ENCODE measurements around the gene ADPRM.
"Not testable (repeated sequence)": the region's sequence is repeated elsewhere in the genome, so short reads cannot be mapped to it uniquely, and the experiment has no call there.

Gene ADPRM

GRCh38 chr17:10702574-10702973, 5.2 kb downstream of the ADPRM start:
- no peak for DNase-seq

DNA sequence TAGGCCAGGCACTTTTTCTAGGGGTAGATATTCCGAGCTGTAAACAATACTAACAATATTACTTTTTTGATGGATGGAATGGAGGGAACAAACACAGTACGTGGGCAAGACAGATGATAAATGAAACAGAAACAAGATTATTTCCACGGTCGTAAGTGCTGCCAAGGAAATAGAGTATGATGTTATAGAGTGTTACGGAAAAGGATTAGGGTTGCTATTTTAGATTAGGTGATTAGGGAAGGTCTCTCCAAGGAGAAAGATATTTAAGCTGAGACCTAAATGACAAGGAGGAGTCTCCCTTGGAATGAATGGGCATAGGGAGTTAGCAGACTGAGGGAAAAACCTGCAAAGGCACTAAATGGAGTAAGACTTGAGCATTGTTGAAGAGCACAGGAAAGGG, 8.3 kb downstream of the ADPRM start:
- DNase-seq: no peak

- DNase-seq: no peak
Measured at GRCh38 chr17:10713318-10713717, 15.9 kb downstream of the ADPRM start.

- DNase-seq: no peak
Measured at GRCh38 chr17:10716218-10716617, 18.8 kb downstream of the ADPRM start.

- DNase-seq: no peak
Measured at GRCh38 chr17:10718547-10718946, 21.2 kb downstream of the ADPRM start.

GRCh38 chr17:10724546-10725195, 27.3 kb downstream of the ADPRM start:
- DNase-seq: no peak

DNA sequence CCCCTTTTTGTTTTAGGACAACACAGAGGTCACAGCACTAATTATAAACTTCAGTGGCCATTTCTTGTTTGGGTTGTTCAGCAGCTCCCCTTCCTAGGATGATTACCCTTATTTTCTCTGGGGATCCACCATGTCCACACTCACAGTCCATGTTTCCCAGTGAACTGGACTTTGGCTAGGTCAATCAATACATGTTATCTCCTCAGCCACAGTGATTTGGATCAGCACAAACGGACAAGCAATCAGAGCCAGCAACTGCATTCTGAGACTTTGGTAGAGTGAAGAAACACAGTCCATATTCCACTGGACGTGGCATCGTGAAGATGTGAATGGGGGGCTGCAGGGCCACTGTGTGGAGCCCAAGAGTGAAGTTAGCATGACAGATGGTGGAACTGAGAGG, 27.9 kb downstream of the ADPRM start:
- DNase-seq: no peak

- no peak for DNase-seq
Measured at GRCh38 chr17:10726196-10726595, 28.8 kb downstream of the ADPRM start.

- DNase-seq: peak; percentile 62
Measured at GRCh38 chr17:10727192-10727591, 29.8 kb downstream of the ADPRM start.

DNA sequence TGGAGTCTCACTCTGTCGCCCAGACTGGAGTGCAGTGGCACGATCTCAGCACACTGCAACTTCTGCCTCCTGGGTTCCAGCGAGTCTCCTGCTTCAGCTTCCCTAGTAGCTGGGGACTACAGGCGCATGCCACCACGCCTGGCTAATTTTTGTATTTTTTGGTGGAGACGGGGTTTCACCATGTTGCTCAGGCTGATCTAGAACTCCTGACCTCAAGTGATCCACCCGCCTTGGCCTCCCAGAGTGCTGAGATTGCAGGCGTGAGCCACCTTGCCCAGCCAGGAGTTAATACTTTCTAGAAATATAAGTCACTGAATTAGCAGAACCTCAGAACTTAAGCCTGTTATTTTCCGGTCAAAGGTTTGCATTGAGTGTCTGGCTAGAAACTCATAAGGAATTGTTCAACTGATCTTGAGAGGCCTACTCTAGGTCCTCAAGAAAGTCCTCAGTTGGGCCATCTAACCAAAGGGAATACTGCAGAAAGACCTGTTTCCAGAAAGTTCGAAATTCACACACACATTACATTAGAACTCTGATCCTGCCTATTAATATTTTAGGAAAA, 31.0 kb downstream of the ADPRM start:
- DNase-seq: no peak

DNA sequence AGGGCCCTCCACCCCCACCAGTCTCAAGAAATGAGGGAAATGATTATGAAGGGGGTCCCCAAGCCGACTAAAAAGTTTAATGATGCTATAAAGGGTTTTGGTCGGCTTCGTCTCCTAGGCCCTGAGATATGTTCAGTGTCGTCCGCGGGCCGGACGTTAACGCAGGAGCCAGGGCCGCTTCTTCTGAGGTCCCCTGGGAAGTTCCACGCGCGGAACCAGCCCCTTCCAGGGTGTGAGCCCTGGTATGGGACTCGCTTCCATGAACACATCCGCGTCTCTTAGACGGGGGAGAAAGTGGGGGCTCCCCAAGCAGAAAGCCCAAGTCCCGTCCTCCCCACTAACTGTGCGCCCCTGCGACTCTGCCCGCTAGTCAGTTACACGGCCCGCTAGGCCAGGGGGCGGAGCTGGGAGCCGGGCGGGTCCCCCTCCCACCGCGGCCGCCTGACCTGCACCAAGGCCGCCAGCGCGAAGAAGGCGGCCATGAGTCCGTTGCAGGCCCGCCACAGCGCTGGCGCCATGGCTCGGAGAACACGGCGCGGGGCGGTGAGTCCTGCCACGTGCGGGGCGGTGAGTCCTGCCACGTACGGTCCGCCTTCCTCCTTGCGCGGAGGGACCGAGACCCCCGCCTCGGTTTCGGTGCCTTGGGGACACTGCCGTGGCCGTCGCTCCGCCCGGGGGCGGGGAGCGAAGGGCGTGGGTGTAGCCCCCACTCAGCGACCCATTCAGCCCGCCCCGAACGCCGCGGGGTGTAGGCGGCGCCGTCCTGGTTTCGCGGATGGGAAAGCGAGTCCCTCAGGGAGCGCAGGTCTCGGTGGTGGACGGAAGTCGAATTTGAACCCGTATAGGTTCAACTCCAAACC, 32.2 kb downstream of the ADPRM start, which contains the start of gene TMEM220:
Gene TMEM220, minus strand, starts transcription at position 690 of the 860 bp plus-strand sequence. Its CDS starts 172 bp downstream, at position 518.
- peak; percentile 43 for DNase-seq

DNA sequence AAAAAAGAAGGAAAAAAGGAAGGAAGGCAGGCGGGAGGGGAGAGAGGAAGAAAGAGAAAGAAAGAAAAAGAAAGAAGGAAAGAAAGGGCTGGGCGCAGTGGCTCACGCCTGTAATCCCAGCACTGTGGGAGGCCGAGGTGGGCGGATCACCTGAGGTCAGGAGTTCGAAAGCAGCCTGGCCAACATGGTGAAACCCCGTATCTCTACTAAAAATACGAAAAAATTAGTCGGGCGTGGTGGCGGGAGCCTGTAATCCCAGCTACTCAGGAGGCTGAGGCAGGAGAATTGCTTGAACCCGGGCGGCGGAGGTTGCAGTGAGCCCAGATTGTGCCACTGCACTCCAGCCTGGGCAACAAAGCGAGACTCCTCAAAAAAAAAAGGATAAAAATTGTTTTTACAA, 32.9 kb downstream of the ADPRM start:
- DNase-seq: not testable (repeated sequence)

- DNase-seq: no peak
Measured at GRCh38 chr17:10731408-10731879, 34.0 kb downstream of the ADPRM start.

DNA sequence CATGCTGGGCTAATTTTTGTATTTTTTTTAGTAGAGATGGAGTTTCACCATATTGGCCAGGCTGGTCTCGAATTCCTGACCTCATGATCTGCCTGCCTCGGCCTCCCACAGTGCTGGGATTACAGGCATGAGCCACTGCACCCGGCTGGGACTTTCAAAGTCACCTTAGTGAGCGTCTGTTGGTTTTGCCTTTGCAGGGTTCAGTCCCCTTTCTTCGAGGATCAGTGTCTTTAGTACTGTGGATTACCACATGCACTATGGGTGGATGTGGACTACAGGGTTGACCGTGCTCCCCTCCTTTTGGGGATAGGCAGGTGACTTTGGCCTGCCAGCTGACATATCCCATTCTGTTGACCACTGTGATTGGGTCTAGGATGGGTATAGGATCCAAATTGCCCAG, 34.7 kb downstream of the ADPRM start:
- DNase-seq: not testable (repeated sequence)

DNA sequence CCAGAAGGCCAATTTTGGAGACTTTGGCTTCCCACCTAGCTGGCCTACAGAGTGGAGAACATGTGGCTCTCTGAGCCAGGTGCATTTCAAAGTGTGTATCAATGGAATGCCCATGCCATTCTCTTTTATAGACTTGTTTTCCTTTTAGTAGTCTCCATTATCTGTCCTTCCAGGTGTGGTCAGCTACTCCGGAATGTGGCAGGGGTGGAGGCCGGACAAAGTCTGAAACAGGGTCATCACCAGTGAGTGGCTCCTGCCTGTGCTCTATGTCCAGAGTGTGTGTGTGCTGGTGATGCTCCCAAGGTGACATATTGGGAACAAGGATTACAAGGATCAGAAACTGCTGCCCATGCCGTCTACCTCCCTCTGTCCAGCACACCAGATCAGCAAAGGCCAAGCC, 36.3 kb downstream of the ADPRM start:
- no peak for DNase-seq

DNA sequence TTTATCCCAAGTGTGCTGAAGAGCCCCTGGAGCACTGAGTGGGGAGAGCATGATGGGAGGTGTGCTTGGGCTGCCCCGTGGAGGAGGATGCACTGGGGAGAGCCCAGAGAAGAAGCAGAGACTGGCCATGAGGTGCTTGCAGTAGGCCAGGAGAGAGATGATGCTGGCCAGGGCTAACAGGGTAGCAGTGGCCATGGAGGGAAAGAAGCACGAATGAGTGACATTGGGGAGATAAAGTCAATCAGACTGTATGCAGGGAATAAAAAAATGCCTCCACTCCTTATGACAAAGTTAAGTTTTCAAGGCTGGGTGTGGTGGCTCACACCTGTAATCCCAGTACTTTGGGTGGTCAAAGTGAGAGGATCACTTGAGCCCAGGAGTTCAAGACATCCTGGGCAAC, 37.9 kb downstream of the ADPRM start:
- no peak for DNase-seq

- DNase-seq: no peak
Measured at GRCh38 chr17:10735821-10736220, 38.4 kb downstream of the ADPRM start.

DNA sequence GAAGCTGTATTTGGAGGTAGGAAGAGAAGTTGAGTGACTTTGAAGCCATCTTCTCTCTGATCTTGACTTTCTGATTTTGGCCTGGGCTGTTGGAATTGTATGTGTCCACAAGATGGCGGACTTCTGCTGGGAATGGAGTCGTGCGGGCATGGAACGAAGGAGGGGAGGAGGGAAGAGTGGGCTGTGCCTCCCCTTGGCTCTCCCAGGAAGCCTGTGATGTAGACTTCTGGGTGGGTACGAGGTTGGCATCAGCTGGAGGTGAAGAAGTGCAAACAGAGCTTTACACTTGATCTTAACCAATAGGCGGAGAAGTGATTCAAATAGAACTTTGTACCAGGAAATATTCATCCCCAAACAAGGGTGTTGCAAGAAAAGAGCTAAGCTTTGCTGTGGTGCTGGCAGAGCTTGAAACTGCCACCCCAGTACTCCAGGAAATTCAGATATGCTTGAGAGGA, 39.8 kb downstream of the ADPRM start:
- peak; percentile 46 for DNase-seq

GRCh38 chr17:10737736-10738135, 40.3 kb downstream of the ADPRM start:
- DNase-seq: no peak

DNA sequence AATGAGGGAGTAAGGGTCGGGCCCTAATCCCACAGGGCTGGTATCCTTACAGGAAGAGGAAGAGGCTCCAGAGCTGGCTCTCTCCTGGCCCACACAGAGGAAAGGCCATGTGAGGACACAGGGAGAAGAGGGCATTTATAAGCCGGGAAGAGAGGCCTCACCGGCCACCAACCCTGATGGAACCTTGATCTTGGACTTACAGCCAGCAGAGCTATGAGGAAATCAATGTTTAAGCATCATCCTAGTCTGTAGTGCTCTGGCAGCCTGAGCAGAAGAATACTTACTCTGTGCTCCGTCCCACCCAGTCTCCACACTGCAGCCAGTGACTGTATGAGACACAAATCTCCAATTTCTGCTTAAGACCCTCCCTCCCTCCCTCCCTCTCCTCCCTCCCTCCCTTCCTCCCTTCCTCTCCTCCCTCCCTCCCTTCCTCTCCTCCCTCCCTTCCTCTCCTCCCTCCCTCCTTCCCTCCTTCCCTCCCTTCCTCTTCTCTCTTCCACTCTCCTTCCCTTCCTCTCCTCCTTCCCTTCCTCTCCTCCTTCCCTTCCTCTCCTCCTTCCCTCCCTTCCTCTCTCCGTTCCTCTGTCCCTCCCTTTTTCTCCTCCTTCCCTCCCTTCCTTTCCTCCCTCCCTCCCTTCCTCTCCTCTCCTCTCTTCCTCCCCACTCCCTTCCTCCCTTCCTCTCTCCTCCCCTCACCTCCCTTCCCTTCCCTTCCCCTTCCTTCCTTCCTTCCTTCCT, 41.3 kb downstream of the ADPRM start:
- no peak for DNase-seq

- no peak for DNase-seq
Measured at GRCh38 chr17:10739386-10739785, 42.0 kb downstream of the ADPRM start.

DNA sequence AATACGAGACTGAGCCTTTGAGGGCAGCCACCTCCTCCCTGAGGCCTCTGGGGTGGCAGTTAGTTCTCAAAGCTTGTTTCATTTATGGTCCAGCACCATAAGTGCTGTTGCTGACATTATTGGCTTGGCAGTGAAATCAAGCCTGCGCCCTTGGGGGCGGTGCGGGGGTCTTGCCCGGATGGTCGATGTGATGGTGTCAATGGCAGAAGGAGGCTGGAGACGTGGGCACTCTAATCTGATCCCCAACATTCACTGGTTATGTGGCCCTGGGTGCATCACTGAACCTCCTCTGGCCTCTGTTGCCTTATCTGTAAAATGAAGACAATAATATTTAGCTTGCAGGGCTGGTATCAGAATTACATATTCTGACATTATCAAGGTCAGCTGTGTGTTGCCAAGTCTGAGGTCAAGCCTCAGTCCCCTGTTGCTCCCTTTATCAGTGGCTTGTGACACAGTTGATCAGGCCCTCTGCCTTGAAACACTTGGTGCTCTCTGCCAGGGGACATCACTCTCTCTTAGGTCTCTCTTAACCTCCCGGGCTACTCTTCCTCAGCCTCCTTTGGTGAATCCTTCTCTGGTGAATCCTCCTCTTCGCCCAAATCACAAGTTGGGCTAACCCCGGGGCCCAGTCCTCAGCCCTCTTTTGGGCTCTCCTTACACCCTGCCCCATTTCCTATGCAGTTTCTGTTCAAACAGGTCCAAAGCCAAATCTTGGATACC, 44.2 kb downstream of the ADPRM start:
- DNase-seq: no peak
